Stomach (tissue), 9 donors: ENCODE results near the gene SLC45A2. TPM values are rescaled to one million over a fixed set of nuclear protein-coding genes. Genes with fewer than 3 reads are reported as not detected.

Experiments
- DNase-seq, 2 donors: peaks; one replicate each; pipeline versions ENCODE4 v3.0.0 to v3.0.0-alpha.2; 2013 to 2019
- H3K27ac ChIP-seq, 5 donors: fragments of 200-600 bp in 4 of 5; sonication (generic) in 4 of 5; one replicate each; pipeline ENCODE4 v1.5.1; 2013 to 2019; ENCODE audit warnings: mild to moderate bottlenecking in 1 of 5, moderate library complexity in 1 of 5
- H3K27me3 ChIP-seq, 3 donors: fragments of 200-600 bp; sonication (generic); one replicate each; pipeline ENCODE4 v1.5.1; 2017 to 2019; ENCODE audit warnings: mixed run types in 1 of 3
- H3K36me3 ChIP-seq, 4 donors: fragments of 200-600 bp; sonication (generic); 1 replicate in 3 of 4; 2 replicates in 1 of 4; pipeline ENCODE4 v1.5.1; 2016 to 2019
- H3K4me1 ChIP-seq, 4 donors: fragments of 200-600 bp; sonication (generic); one replicate each; pipeline ENCODE4 v1.5.1; 2016 to 2019
- H3K4me3 ChIP-seq, 4 donors: fragments of 200-600 bp; sonication (generic) in 3 of 4; one replicate each; pipeline ENCODE4 v1.5.1; 2016 to 2019; ENCODE audit warnings: mild to moderate bottlenecking in 1 of 4
- H3K9me3 ChIP-seq, 4 donors: fragments of 200-600 bp; sonication (generic); one replicate each; pipeline ENCODE4 v1.5.1; 2016 to 2019
- CTCF ChIP-seq, 7 experiments: fragments of 450-650 bp in 4 of 7; fragments of 200-600 bp in 3 of 7; sonication (generic) in 3 of 7; IDR thresholded peaks; one replicate each; pipeline ENCODE4 v1.5.1; 2016 to 2019; ENCODE audit warnings: antibody characterized with exemption in 7 of 7, control low read depth in 2 of 7, mild to moderate bottlenecking in 1 of 7
- EP300 ChIP-seq: sonication (generic); formaldehyde crosslinking; IDR thresholded peaks from one replicate; pipeline ENCODE4 v1.6.1; 2017; ENCODE audit warnings: antibody characterized with exemption
- POLR2A ChIP-seq, 4 donors: fragments of 450-650 bp; IDR thresholded peaks; one replicate each; pipeline ENCODE4 v1.6.1; 2016; ENCODE audit warnings: antibody characterized with exemption in 4 of 4, control low read depth in 2 of 4, mild to moderate bottlenecking in 1 of 4, moderate library complexity in 1 of 4
- POLR2AphosphoS5 ChIP-seq, 3 donors: sonication (generic); formaldehyde crosslinking; IDR thresholded peaks; one replicate each; pipeline ENCODE4 v1.6.1; 2016; ENCODE audit warnings: antibody characterized with exemption in 3 of 3
- WGBS, 5 donors: extraction: QIAGEN DNeasy Blood & Tissue Kit in 3 of 5; methylation state at CpG; one replicate each; pipeline versions ENCODE4 v1.1.5 to v1.1.7; 2013 to 2018; 5-methylcytosine and 5-hydroxymethylcytosine counted together
- intact Hi-C: fragments of 100-400 bp; cut with DNase I; formaldehyde crosslinking; loops from one replicate; pipeline ENCODE4 v1.15.1; 2023; ENCODE audit warnings: low total_unique reads
- polyA plus RNA-seq, 3 donors: library from polyadenylated mRNA; stranded (reverse); fragments of 200-250 nt; gene quantifications; one replicate each; pipeline ENCODE4 v1.2.3, GENCODE V29; 2013
- total RNA-seq, 5 donors: library from RNA; depleted of rRNA; stranded (reverse); fragments of >200 nt; gene quantifications; one replicate each; pipeline versions ENCODE4 v1.1.0 to v1.2.3, GENCODE V29; 2014 to 2016
- donor health status: healthy with polysubstance abuse.
- donor health status: Bipolar disorder and iron deficiency.
- donor health status: healthy.

Gene SLC45A2
- total and polyA plus RNA-seq, 8 donors, result 0.19 to 0.46 (median 0.20) TPM; not detected in 5

- Histone ChIP-seq H3K9me3 (no peaks in the 10 kb centered on the region), H3K4me3 (peak overlapping the region; percentile 24 to 38 (median 28)), H3K27me3 (peaks cover 13 to 60% (median 39%) of the 10 kb centered on the region in 3 donors), H3K4me1 (peaks cover 12 to 26% (median 21%) of the 10 kb centered on the region in 4 donors), H3K27ac (no peak overlapping the region), H3K36me3 (no peaks in the 10 kb centered on the region)
- intact Hi-C loops, result no loop called here
- peak; percentile 49 to 87 for DNase-seq
- WGBS, 5 donors, result 2 to 4% (median 3%) methylated on average over 16 to 30 of the region's 30 CpGs
- TF ChIP-seq CTCF (IDR thresholded peaks at IDR 0.05) (peak in 2 of 7 experiments; percentile 31 to 37), POLR2AphosphoS5 (IDR thresholded peaks at IDR 0.05) (no peak)
Observed at GRCh38 chr5:33936004-33936380, 48.5 kb downstream of the SLC45A2 start.

- no peak overlapping the region for H3K4me3 ChIP-seq
- peaks cover 13 to 42% (median 38%) of the 10 kb centered on the region in 3 donors for H3K27me3 ChIP-seq
- no peak overlapping the region for H3K27ac ChIP-seq
- no peak for TF ChIP-seq POLR2AphosphoS5 (IDR thresholded peaks at IDR 0.05)
- TF ChIP-seq EP300, result no peak
- no peak for TF ChIP-seq POLR2A (IDR thresholded peaks at IDR 0.05)
- no peak for TF ChIP-seq CTCF (IDR thresholded peaks at IDR 0.05)
- 49 to 68% (median 60%) methylated on average over 1 of the region's 1 CpG for WGBS, 5 donors
- no peaks in the 10 kb centered on the region for H3K36me3 ChIP-seq
- intact Hi-C loops, result no loop called here
- peaks cover 12 to 26% (median 21%) of the 10 kb centered on the region in 4 donors for H3K4me1 ChIP-seq
- no peak for DNase-seq
- no peaks in the 10 kb centered on the region for H3K9me3 ChIP-seq
Observed at GRCh38 chr5:33934176-33934575, 50.3 kb downstream of the SLC45A2 start.

- TF ChIP-seq CTCF (IDR thresholded peaks at IDR 0.05) (no peak), EP300 (no peak), POLR2A (IDR thresholded peaks at IDR 0.05) (no peak), POLR2AphosphoS5 (IDR thresholded peaks at IDR 0.05) (no peak)
- Histone ChIP-seq H3K27ac (no peak overlapping the region), H3K9me3 (no peaks in the 10 kb centered on the region), H3K4me1 (peaks cover 12 to 26% (median 21%) of the 10 kb centered on the region in 4 donors), H3K36me3 (no peaks in the 10 kb centered on the region), H3K27me3 (peaks cover 13 to 37% (median 34%) of the 10 kb centered on the region in 3 donors), H3K4me3 (no peak overlapping the region)
- WGBS, 5 donors, result 83 to 89% (median 87%) methylated on average over 3 of the region's 3 CpGs
- no peak for DNase-seq
- intact Hi-C loops, result no loop called here
Observed at GRCh38 chr5:33933723-33934169, 50.7 kb downstream of the SLC45A2 start.

- Histone ChIP-seq H3K9me3 (no peaks in the 10 kb centered on the region), H3K27me3 (peaks cover 0 to 11% (median 8%) of the 10 kb centered on the region in 3 donors), H3K36me3 (no peaks in the 10 kb centered on the region), H3K27ac (no peak overlapping the region), H3K4me1 (peaks cover 2 to 7% (median 5%) of the 10 kb centered on the region in 4 donors), H3K4me3 (no peak overlapping the region)
- DNase-seq, result no peak
- no peak for TF ChIP-seq POLR2AphosphoS5 (IDR thresholded peaks at IDR 0.05)
- TF ChIP-seq POLR2A (IDR thresholded peaks at IDR 0.05), result no peak
- no peak for TF ChIP-seq CTCF (IDR thresholded peaks at IDR 0.05)
- TF ChIP-seq EP300, result no peak
- intact Hi-C loops, result no loop called here
- WGBS, 5 donors, result 59 to 77% (median 71%) methylated on average over 5 of the region's 5 CpGs
Observed at GRCh38 chr5:33931136-33931535, 53.4 kb downstream of the SLC45A2 start.
